Measurements from ENCODE around the gene ESRP2.

The ESRP2 gene

DNA sequence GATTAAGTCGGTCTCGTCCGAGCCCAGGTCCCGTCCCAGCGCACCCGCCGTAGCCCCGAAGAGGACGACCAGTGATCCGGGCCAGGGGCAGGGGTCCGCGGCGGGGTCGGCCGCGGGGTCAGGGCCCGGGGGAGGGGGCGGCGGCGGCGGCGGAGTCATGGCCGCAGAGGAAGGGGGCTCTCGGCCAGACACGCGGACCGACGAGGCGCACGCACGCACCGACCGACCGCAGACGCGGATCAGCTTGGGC, at the start of gene ESRP2:
Gene ESRP2 (minus strand): TSS at position 241 of the 250 bp plus-strand sequence. CDS start 82 bp downstream, at position 159.
- DNase-seq (ENCODE audit: low read depth) = no peak

GRCh38 chr16:68285683-68286082, 49.8 kb upstream of the ESRP2 start:
- DNase-seq (ENCODE audit: low read depth) = no peak

GRCh38 chr16:68284847-68285246, 48.9 kb upstream of the ESRP2 start:
- no peak for DNase-seq (ENCODE audit: low read depth)

GRCh38 chr16:68283801-68284598, 48.1 kb upstream of the ESRP2 start:
- DNase-seq (ENCODE audit: low read depth) = no peak

DNA sequence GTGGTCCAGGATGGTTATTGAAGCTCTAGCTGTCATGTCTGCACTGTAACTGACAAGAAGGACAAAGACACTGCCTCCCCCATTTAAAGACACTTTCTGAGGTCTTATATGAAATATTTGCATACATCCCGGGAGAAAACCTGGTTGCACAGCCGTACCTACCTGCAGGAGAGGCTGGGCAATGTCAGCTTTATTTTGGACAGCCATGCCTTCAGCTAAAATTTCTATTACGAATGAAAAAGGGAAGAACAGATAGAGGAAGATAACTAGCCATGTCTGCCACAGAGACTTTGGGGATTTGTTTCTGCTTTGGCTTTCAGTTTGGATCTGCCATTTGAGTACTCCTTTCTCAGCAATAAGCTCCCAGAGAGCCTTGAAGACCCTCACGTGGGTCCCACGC, 47.4 kb upstream of the ESRP2 start:
- DNase-seq (ENCODE audit: low read depth) = no peak

DNA sequence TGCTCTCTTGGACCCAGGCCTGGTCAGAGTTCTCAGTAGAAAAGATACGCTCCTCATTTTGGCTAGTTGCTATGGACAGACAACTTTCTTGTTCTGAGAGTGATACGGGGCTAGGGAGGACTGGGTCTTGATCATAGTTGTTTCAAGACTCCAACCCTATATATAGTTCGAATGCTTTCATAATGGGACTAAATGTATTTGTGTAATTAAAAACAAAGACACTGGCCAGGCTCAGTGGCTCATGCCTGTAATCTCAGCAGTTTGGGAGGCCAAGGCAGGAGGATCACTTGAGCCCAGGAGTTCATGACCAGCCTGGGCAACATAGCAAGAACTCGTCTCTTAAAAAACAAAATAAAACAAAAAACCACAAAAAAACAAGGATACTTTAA, 46.1 kb upstream of the ESRP2 start:
- no peak for DNase-seq (ENCODE audit: low read depth)

GRCh38 chr16:68281368-68282063, 45.6 kb upstream of the ESRP2 start:
- DNase-seq (ENCODE audit: low read depth) = no peak

DNA sequence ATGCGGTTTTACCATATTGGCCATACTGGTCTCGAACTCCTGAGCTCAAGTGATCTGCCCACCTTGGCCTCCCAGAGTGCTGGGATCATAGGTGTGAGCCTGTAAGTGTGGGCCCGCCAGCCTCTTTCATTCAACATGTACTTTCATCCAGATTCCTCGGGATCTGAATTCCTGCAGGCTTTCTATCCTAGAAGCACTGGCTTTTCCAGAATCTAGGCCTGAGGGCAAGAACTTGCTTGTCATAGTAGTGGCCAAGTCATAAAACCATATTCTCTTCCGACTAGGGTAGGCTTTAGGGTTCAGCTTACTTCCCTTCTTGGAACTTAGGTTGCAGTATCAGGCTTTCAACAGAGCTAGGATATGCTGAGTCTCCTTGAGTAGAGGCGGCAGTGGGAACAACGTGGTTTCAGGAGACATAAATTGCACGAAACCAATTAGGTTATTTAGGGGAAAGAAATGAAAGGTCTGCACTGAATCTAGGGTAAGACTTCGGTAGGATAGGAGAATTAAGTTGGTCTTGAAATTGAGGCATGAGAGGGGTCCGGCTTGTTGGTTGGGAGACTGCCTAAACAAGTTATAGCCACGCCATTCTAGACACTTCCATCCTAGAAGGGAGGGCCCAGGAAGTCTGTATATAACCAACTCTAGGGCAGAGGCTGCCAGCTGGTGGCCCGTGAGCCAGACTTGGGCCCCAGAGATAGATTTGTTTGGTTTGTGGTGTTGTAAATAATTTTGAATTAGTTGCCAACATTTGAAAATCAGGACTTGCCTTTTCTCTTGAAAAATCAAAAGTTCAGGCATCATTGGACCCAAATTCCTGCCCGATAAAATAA, 44.0 kb upstream of the ESRP2 start:
- DNase-seq (ENCODE audit: low read depth) = no peak

DNA sequence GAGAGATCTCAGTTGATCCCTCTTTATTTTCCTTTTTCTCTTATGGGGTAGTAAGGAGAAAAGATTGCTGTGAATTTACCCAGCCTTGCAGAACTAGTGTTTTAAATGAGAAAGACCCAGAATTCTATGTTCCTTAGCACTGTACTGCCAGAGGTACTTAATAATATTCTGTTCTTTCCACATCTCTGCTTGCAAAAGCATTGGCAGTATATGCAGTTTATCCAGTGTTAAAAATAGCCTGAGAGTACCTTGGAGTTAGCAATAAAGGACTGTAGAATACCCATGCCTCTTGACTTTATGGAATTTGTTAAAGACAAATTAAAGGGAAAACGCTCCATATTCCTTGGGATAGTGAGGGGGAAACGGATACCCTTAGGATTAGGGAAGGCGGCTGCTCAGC, 40.3 kb upstream of the ESRP2 start:
- no peak for DNase-seq (ENCODE audit: low read depth)

DNA sequence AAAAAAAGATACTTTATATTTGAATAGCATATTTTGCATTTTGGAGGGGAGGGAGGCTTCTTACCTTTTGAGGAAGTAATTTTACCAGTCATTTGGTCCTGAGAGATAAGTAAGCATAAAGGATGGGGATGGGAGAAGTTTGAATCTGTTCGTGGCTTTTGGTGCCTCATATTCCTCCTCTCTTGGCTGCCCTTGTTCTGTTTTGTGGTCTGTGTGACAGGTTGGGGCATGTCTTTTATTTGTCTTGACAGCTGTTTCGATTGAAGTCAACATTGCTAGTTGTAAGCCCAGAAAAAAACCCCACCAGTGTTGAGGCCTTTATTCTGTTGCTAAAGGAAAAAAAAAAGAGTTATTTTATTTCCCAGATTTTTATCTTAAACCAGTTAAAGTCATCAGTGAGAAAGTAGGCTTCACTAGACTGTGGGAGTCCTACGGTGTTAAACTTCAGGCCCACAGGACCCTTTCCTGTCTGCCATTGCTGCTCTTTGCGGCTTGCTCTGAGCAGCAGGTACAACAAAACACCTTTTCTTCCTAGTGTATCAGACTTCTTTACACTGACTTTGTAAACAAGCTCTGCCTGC, 39.8 kb upstream of the ESRP2 start:
- DNase-seq (ENCODE audit: low read depth) = no peak

GRCh38 chr16:68274441-68274840, 38.5 kb upstream of the ESRP2 start:
- DNase-seq (ENCODE audit: low read depth) = no peak

DNA sequence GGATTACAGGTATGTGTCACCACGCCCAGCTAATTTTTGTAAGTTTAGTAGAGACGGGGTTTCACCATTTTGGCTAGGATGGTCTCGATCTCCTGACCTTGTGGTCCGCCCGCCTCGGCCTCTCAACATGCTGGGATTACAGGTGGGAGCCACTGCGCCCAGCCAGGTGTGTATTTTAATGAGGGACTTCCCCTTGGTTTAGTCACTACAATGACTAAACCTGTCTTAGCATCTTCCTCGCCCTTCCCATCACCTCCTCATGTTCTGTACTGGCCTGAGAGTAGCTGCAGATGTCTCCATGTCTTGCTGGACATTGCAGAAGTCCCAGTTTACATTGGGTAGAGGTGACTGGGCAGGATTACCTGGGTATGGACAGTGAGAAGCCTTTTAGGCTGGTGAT, 38.0 kb upstream of the ESRP2 start:
- no peak for DNase-seq (ENCODE audit: low read depth)

DNA sequence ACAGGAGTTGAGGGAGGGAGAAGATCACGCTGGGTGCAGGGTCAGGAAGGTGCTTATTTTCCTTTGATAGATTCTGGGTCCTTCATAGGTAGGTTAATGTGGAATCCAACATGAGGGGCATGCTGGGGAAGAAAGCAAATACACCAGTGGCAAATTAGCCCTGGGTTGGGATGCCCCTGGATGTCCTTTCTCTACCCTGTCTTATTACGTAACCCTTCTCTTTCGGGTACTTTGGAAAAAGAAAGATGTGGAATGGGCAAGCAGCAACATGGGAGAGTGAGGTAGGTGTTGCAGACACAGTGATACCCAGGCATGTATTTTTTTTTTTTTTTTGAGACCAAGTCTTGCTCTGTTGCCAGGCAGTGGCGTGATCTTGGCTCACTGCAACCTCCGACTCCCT, 37.5 kb upstream of the ESRP2 start:
- DNase-seq (ENCODE audit: low read depth) = no peak

- DNase-seq (ENCODE audit: low read depth) = no peak
Measured at GRCh38 chr16:68272507-68273209, 36.7 kb upstream of the ESRP2 start.

- no peak for DNase-seq (ENCODE audit: low read depth)
Measured at GRCh38 chr16:68270353-68270752, 34.4 kb upstream of the ESRP2 start.

DNA sequence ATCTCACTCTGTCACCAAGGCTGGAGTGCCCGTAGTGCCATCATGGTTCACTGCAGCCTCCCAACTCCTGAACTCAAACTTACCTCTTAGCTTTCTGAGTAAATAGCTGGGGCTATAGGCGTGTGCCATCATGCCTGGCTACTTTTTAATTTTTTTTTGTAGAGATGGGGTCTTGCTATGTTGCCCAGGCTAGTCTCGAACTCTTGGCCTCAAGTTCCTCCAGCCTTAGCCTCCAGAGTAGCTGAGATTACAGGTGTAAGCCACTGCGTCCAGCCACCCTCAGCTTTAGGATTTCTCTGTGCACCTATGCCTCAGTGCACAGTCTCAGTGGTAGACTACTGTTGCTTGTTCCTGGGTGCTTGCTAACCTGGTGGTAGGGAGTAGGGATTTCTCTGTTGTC, 33.9 kb upstream of the ESRP2 start:
- DNase-seq (ENCODE audit: low read depth) = no peak

- DNase-seq (ENCODE audit: low read depth) = no peak
Measured at GRCh38 chr16:68267612-68268405, 31.9 kb upstream of the ESRP2 start.

- peak; percentile 88 for DNase-seq (ENCODE audit: low read depth)
Measured at GRCh38 chr16:68265078-68265920, 29.4 kb upstream of the ESRP2 start.

DNA sequence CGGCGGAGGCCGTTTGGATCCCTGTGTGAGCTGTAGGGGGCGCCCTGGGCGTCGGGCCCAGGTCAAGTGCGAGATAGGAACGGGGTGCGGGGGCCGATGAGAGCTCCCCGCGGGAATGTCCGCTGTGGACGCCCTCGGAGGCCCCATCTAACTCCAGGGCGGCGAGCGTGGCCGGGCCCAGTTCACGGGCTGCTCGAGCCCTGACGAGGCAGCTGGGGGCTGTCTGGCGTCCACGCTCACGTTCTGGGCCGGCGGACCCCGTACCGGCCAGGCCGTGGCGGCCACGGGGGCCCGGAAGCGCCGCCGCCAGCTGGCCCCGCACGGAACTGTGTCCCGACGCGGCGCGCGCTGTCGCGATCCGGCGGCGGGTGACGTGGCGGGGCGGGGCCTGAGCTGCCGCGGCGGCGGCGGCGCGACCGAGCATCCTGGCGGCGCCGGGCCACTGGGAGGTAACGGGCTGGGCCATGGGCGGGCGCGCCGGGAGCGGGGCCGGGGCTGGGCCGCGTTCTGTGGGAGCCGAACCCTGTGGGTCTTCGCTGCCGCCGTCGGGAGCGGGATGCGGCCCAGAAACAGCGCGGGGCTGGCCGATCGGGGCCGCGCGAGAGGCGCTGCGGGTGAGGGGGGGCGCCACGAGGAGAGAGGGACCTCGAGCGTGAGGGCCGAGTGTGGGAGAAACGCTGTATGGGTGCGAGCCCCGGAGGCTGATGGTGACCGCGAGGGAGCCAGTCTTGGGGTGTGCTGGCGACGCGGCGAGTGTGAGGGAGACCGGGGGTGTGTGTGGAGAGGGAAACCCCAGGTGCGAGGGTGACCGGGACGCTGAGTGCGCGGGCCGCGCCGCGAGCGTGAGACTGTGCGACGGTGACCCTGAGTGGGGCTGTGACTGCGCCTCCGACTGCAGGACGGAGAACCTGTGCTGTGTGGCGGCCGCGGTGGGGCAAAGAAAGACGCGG, 28.5 kb upstream of the ESRP2 start, which contains the start of gene SLC7A6:
Gene SLC7A6 (plus strand): TSS at position 399 of the 950 bp plus-strand sequence. CDS start 10,201 bp downstream, outside the sequence.
- DNase-seq (ENCODE audit: low read depth) = peak; percentile 85

All from ELR (cell line).